MG63 (cell line): ENCODE measurements around the gene HOXA13. TPM values are rescaled to one million over a fixed set of nuclear protein-coding genes. Genes with fewer than 3 reads are reported as not detected.

ENCODE experiments used
- total RNA-seq: library from RNA; depleted of rRNA; stranded (reverse); fragments of >200 nt; shearing (Covaris generic); gene quantifications from 2 replicates; pipeline ENCODE4 v1.2.3, GENCODE V29; 2014; ENCODE audit warnings: low replicate concordance; rRNA removed

The HOXA13 gene
- total RNA-seq, 1 experiment from 2014 or later, result 0.30 TPM

Other genes starting within 250 kb of the HOXA13 start
- gene HOXA1, start 104.1 kb downstream of the HOXA13 start, total RNA-seq, result 0.27 and 1.1 TPM in 2 replicates
- gene HOXA2, start 97.4 kb downstream of the HOXA13 start, total RNA-seq, result 0.35 TPM in 1 of 2 replicates, not detected in the other
- gene HOXA4, start 69.3 kb downstream of the HOXA13 start, total RNA-seq, result 1.5 TPM in 1 of 2 replicates, not detected in the other
- gene HOXA5, start 56.4 kb downstream of the HOXA13 start, total RNA-seq, result 1.7 and 2.7 TPM in 2 replicates
- gene HOXA6, start 52.3 kb downstream of the HOXA13 start, total RNA-seq, result 0.82 and 5.1 TPM in 2 replicates
- 4.3 TPM in 1 of 2 replicates, not detected in the other for gene HOXA3, start 47.5 kb downstream of the HOXA13 start, total RNA-seq
- gene HOXA7, start 43.4 kb downstream of the HOXA13 start, total RNA-seq, result 0.95 and 1.7 TPM in 2 replicates
- 25.4 and 29.9 TPM in 2 replicates for gene HOXA9, start 34.6 kb downstream of the HOXA13 start, total RNA-seq
- gene HOXA10, start 25.8 kb downstream of the HOXA13 start, total RNA-seq, result 18.0 and 26.7 TPM in 2 replicates
- 3.2 and 3.7 TPM in 2 replicates for gene HOXA11, start 14.9 kb downstream of the HOXA13 start, total RNA-seq
- not detected in 2 replicates for gene EVX1, start 42.7 kb upstream of the HOXA13 start, total RNA-seq